HEK293T (cell line): ENCODE measurements around the gene FSIP1.

Source experiments
- CTCF ChIA-PET: fragments of 350-600 bp; formaldehyde crosslinking; extraction: SDS; loops from one replicate; lab custom pipeline; 2021; ENCODE audit warnings: antibody characterized with exemption, inconsistent platforms; lab: Yijun Ruan, JAX
- POLR2A ChIA-PET: fragments of 350-600 bp; formaldehyde crosslinking; extraction: SDS; loops from one replicate; lab custom pipeline; 2020; ENCODE audit warnings: antibody characterized with exemption, inconsistent platforms; lab: Yijun Ruan, JAX
- DNase-seq: peaks from one replicate; pipeline ENCODE4 v3.0.0; 2012; ENCODE audit warnings: mixed read lengths; ENCODE audit errors: extremely low spot score
- ARNT ChIP-seq: fragments of 450-650 bp; IDR thresholded peaks from 2 replicates; pipeline ENCODE4 v1.6.1; 2017; ENCODE audit warnings: mild to moderate bottlenecking
- BHLHE40 ChIP-seq: fragments of 450-650 bp; IDR thresholded peaks from 2 replicates; pipeline ENCODE4 v1.6.1; 2016; ENCODE audit warnings: mild to moderate bottlenecking, moderate library complexity, borderline replicate concordance
- CTBP1 ChIP-seq: fragments of 450-650 bp; IDR thresholded peaks from 2 replicates; pipeline ENCODE4 v1.6.1; 2016; ENCODE audit warnings: borderline replicate concordance
- ELF4 ChIP-seq: fragments of 450-650 bp; IDR thresholded peaks from 2 replicates; pipeline ENCODE4 v1.6.1; 2017; ENCODE audit warnings: antibody characterized with exemption
- FOXA1 ChIP-seq: fragments of 450-650 bp; IDR thresholded peaks from 2 replicates; pipeline ENCODE4 v1.6.1; 2016; ENCODE audit warnings: mild to moderate bottlenecking
- FOXK2 ChIP-seq: fragments of 450-650 bp; IDR thresholded peaks from 2 replicates; pipeline ENCODE4 v1.6.1; 2016; ENCODE audit warnings: mild to moderate bottlenecking
- FOXM1 ChIP-seq: fragments of 450-650 bp; IDR thresholded peaks from 2 replicates; pipeline ENCODE4 v1.6.1; 2017; ENCODE audit warnings: mild to moderate bottlenecking, borderline replicate concordance
- HDGF ChIP-seq: fragments of 450-650 bp; IDR thresholded peaks from 2 replicates; pipeline ENCODE4 v1.6.1; 2017; ENCODE audit warnings: antibody characterized with exemption, borderline replicate concordance
- L3MBTL2 ChIP-seq: fragments of 450-650 bp; conservative IDR thresholded peaks from 2 replicates; pipeline ENCODE4 v1.6.1; 2016; ENCODE audit warnings: mild to moderate bottlenecking
- LEF1 ChIP-seq: fragments of 450-650 bp; IDR thresholded peaks from 2 replicates; pipeline ENCODE4 v1.6.1; 2017; ENCODE audit warnings: mild to moderate bottlenecking, borderline replicate concordance
- NFRKB ChIP-seq: fragments of 450-650 bp; IDR thresholded peaks from 2 replicates; pipeline ENCODE4 v1.6.1; 2016; ENCODE audit warnings: mild to moderate bottlenecking, moderate library complexity
- PKNOX1 ChIP-seq: fragments of 450-650 bp; IDR thresholded peaks from 2 replicates; pipeline ENCODE4 v1.6.1; 2016
- SP1 ChIP-seq: fragments of 450-650 bp; IDR thresholded peaks from 2 replicates; pipeline ENCODE4 v1.6.1; 2017
- SUZ12 ChIP-seq: fragments of 450-650 bp; IDR thresholded peaks from 2 replicates; pipeline ENCODE4 v1.6.1; 2016; ENCODE audit warnings: mild to moderate bottlenecking
- TARDBP ChIP-seq: fragments of 450-650 bp; IDR thresholded peaks from 2 replicates; pipeline ENCODE4 v1.6.1; 2016
- ZNF384 ChIP-seq: fragments of 450-650 bp; IDR thresholded peaks from 2 replicates; pipeline ENCODE4 v1.6.1; 2016

Gene FSIP1

GRCh38 chr15:39741258-39741657 is 41.4 kb downstream of the FSIP1 start:
- POLR2A ChIA-PET, result no interaction called here
- CTCF ChIA-PET, result interaction anchor here (1.3 kb wide), 1 partner anchor 15 kb away, joined by 3 read pairs; no protein-coding TSS in a partner anchor
- TF ChIP-seq HDGF (no peak), ARNT (no peak), PKNOX1 (no peak), L3MBTL2 (no peak), NFRKB (no peak), SP1 (no peak), TARDBP (no peak), ELF4 (no peak), CTBP1 (no peak), LEF1 (no peak), SUZ12 (no peak), BHLHE40 (no peak), FOXK2 (no peak), ZNF384 (no peak), FOXA1 (no peak)
- no peak for DNase-seq

- DNase-seq, result no peak
- ChIA-PET CTCF (interaction anchor here (0.8 kb wide), 1 partner anchor 18 kb away, joined by 4 read pairs; no protein-coding TSS in a partner anchor), POLR2A (no interaction called here)
- TF ChIP-seq SP1 (no peak), ARNT (no peak), SUZ12 (no peak), FOXA1 (no peak), LEF1 (no peak), BHLHE40 (no peak), ZNF384 (no peak), HDGF (no peak), FOXK2 (no peak), CTBP1 (no peak), FOXM1 (no peak), ELF4 (no peak), TARDBP (no peak), PKNOX1 (no peak), L3MBTL2 (no peak), NFRKB (no peak)
These were observed 43.6 kb downstream of the FSIP1 start for GRCh38 chr15:39738998-39739397.

GRCh38 chr15:39737196-39737550 is 45.5 kb downstream of the FSIP1 start:
- CTCF ChIA-PET, result no interaction called here
- no peak for DNase-seq
- POLR2A ChIA-PET, result no interaction called here
- TF ChIP-seq FOXK2, result no peak
- TF ChIP-seq ZNF384, result no peak
- no peak for TF ChIP-seq BHLHE40
- no peak for TF ChIP-seq ELF4
- TF ChIP-seq HDGF, result no peak
- TF ChIP-seq NFRKB, result no peak
- TF ChIP-seq SP1, result no peak
- TF ChIP-seq L3MBTL2, result no peak
- no peak for TF ChIP-seq ARNT
- TF ChIP-seq CTBP1, result no peak
- no peak for TF ChIP-seq SUZ12
- TF ChIP-seq FOXM1, result no peak

GRCh38 chr15:39736412-39737195 is 46.0 kb downstream of the FSIP1 start:
- ChIA-PET CTCF (interaction anchor here (0.6 kb wide), 1 partner anchor 946 kb away, joined by 3 read pairs; no protein-coding TSS in a partner anchor), POLR2A (no interaction called here)
- no peak for DNase-seq
- TF ChIP-seq ELF4, result no peak

GRCh38 chr15:39735120-39735717 is 47.4 kb downstream of the FSIP1 start:
- POLR2A ChIA-PET, result no interaction called here
- DNase-seq, result no peak
- TF ChIP-seq ELF4 (no peak), L3MBTL2 (no peak), TARDBP (no peak), FOXM1 (no peak), PKNOX1 (no peak), FOXA1 (no peak), ZNF384 (no peak), SP1 (no peak), CTBP1 (no peak), HDGF (no peak), NFRKB (no peak), BHLHE40 (no peak), ARNT (no peak), FOXK2 (no peak), SUZ12 (no peak), LEF1 (no peak)
- CTCF ChIA-PET, result interaction anchor here (0.5 kb wide), 1 partner anchor 510 kb away, joined by 3 read pairs; no protein-coding TSS in a partner anchor
